Measurements from ENCODE around the gene ZNF728.
"Not testable (repeated sequence)": the region's sequence is repeated elsewhere in the genome, so short reads cannot be mapped to it uniquely, and the experiment has no call there.

GRCh38 chr19:22927576-22927975, 75.4 kb downstream of the ZNF728 start:
- not testable (repeated sequence) for TF ChIP-seq EZH2 (IDR thresholded peaks at IDR 0.05; ENCODE audit: borderline replicate concordance, low read depth, low read length, poor library complexity, severe bottlenecking); CTCF (conservative IDR thresholded peaks at IDR 0.05; ENCODE audit: low read depth, low read length)
